ENCODE data around the gene NUTM2G.
"Not testable (repeated sequence)": the region's sequence is repeated elsewhere in the genome, so short reads cannot be mapped to it uniquely, and the experiment has no call there.

Gene NUTM2G

DNA sequence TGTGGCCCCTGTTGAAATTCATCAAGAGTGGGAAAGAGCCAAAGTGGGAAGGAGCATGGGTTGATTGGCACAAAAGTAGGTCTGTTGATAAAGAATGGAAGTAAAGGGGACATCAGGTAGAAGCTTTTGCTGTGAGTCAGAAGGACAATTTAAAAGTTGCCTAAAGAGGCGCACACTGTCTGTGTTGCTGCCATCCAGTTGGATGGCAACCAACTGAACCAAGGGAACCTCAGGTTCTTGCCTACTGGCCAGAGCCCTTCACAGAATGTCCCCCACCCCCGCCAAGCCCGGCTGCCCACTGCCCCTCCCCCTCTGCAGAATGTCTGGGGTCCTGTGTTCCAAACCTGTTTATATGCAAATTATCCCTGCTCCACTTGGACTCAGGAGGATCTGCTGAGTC, at the start of gene NUTM2G:
Gene NUTM2G (plus strand): TSS at position 301 of the 400 bp plus-strand sequence. CDS start 182 bp downstream, outside the sequence.
- not testable (repeated sequence) for H3K9me3 Mint-ChIP-seq; H3K27ac Mint-ChIP-seq; ATAC-seq; H3K4me1 Mint-ChIP-seq; H3K27me3 Mint-ChIP-seq; H3K4me3 Mint-ChIP-seq; DNase-seq; H3K36me3 Mint-ChIP-seq (ENCODE audit: low read depth)

DNA sequence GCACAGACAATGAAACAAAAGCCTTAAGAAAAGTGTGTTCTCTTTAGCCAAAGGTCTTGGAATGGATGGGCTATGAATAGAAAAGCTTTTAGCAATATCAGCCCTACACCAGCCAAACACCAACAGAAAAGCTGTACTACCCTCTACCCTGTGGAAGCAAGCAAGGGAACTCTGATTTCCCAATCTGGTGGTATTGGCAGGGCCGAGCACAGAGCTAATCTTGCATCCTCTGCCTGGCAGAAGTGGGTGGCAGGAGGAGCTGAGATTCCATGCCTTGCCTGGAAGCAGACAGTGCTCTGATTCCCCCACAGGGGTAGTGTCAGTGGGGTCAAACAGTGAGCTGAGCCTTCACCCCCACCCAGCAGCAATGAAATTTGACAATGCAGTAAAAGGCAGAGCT, 44.7 kb upstream of the NUTM2G start:
- Mint-ChIP-seq H3K36me3 (ENCODE audit: low read depth) (peaks cover 8% of the 10 kb centered on the region), H3K9me3 (peaks cover 15% of the 10 kb centered on the region), H3K27me3 (peaks cover 11% of the 10 kb centered on the region), H3K4me3 (no peak overlapping the region), H3K27ac (no peak overlapping the region), H3K4me1 (no peaks in the 10 kb centered on the region)
- ATAC-seq (no peak), DNase-seq (no peak)

GRCh38 chr9:96884443-96884842, 44.2 kb upstream of the NUTM2G start:
- H3K9me3 Mint-ChIP-seq: peaks cover 15% of the 10 kb centered on the region
- no peak for DNase-seq
- peaks cover 8% of the 10 kb centered on the region for H3K36me3 Mint-ChIP-seq (ENCODE audit: low read depth)
- no peak overlapping the region for H3K4me3 Mint-ChIP-seq
- peak; percentile 40 for ATAC-seq
- H3K27me3 Mint-ChIP-seq: peaks cover 6% of the 10 kb centered on the region
- H3K4me1 Mint-ChIP-seq: no peaks in the 10 kb centered on the region
- H3K27ac Mint-ChIP-seq: no peak overlapping the region

DNA sequence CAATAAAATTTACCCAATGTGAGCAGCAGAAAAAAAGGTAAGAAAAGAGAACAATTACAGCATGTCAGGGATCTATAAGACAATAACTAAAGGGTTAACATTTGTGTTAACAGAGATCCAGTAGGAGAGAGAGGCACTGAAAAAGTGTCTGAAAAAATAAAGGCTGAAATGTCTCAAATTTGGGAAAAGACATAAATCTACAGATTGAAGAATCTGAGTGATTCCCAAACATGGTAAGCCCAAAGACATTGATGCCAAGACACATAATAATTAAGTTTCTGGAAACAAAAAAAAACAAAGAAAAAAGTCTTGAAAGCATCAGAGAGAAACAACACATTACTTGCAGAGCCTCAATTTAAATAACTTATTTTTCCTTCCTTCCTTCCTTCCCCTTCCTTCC, 43.2 kb upstream of the NUTM2G start:
- peaks cover 15% of the 10 kb centered on the region for H3K9me3 Mint-ChIP-seq
- peaks cover 2% of the 10 kb centered on the region for H3K27me3 Mint-ChIP-seq
- ATAC-seq: no peak
- H3K27ac Mint-ChIP-seq: no peak overlapping the region
- no peak overlapping the region for H3K4me3 Mint-ChIP-seq
- DNase-seq: no peak
- no peaks in the 10 kb centered on the region for H3K4me1 Mint-ChIP-seq
- H3K36me3 Mint-ChIP-seq (ENCODE audit: low read depth): peaks cover 8% of the 10 kb centered on the region

DNA sequence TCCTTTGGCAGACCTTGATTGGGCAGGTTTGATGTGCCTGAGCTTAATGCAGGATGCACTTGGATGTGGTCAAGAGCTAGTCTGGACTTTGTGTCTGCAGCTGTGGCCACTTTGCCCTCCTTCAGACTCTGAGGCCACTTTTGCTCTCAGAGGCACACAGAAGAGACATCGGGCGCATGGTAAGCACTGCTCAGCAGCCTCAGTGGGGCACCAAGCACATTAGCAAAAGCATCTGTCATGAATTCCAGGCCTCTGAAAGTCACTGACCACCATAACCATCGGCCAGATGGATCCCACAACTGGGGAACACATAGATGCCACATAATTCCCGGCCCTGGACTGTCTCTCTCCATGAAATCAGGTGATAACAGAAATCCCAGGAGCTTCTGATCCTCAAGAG, 40.1 kb upstream of the NUTM2G start:
- no peaks in the 10 kb centered on the region for H3K4me1 Mint-ChIP-seq
- no peak overlapping the region for H3K4me3 Mint-ChIP-seq
- peaks cover 21% of the 10 kb centered on the region for H3K36me3 Mint-ChIP-seq (ENCODE audit: low read depth)
- H3K27me3 Mint-ChIP-seq: no peaks in the 10 kb centered on the region
- no peak overlapping the region for H3K27ac Mint-ChIP-seq
- DNase-seq: no peak
- H3K9me3 Mint-ChIP-seq: peaks cover 12% of the 10 kb centered on the region
- no peak for ATAC-seq

GRCh38 chr9:96892131-96892530, 36.5 kb upstream of the NUTM2G start:
- Mint-ChIP-seq H3K4me1 (no peaks in the 10 kb centered on the region), H3K36me3 (ENCODE audit: low read depth) (peaks cover 24% of the 10 kb centered on the region), H3K4me3 (no peak overlapping the region), H3K9me3 (peaks cover 8% of the 10 kb centered on the region), H3K27ac (no peak overlapping the region), H3K27me3 (no peaks in the 10 kb centered on the region)
- no peak for ATAC-seq
- no peak for DNase-seq

GRCh38 chr9:96900010-96900409, 28.6 kb upstream of the NUTM2G start:
- H3K27ac Mint-ChIP-seq: not testable (repeated sequence)

GRCh38 chr9:96904947-96905722, 23.5 kb upstream of the NUTM2G start:
- H3K4me3 Mint-ChIP-seq, H3K9me3 Mint-ChIP-seq, DNase-seq: not testable (repeated sequence)

More at GRCh38 chr9:96900010-96900409, 28.6 kb upstream of the NUTM2G start:
- H3K27me3 Mint-ChIP-seq; DNase-seq; H3K36me3 Mint-ChIP-seq (ENCODE audit: low read depth); H3K9me3 Mint-ChIP-seq; H3K4me3 Mint-ChIP-seq; ATAC-seq; H3K4me1 Mint-ChIP-seq: not testable (repeated sequence)

GRCh38 chr9:96908479-96908878, 20.2 kb upstream of the NUTM2G start:
- ATAC-seq; H3K9me3 Mint-ChIP-seq; H3K27ac Mint-ChIP-seq; DNase-seq; H3K4me3 Mint-ChIP-seq; H3K27me3 Mint-ChIP-seq; H3K4me1 Mint-ChIP-seq; H3K36me3 Mint-ChIP-seq (ENCODE audit: low read depth): not testable (repeated sequence)

More at GRCh38 chr9:96904947-96905722, 23.5 kb upstream of the NUTM2G start:
- not testable (repeated sequence) for H3K4me1 Mint-ChIP-seq; H3K27me3 Mint-ChIP-seq; H3K27ac Mint-ChIP-seq; ATAC-seq; H3K36me3 Mint-ChIP-seq (ENCODE audit: low read depth)

DNA sequence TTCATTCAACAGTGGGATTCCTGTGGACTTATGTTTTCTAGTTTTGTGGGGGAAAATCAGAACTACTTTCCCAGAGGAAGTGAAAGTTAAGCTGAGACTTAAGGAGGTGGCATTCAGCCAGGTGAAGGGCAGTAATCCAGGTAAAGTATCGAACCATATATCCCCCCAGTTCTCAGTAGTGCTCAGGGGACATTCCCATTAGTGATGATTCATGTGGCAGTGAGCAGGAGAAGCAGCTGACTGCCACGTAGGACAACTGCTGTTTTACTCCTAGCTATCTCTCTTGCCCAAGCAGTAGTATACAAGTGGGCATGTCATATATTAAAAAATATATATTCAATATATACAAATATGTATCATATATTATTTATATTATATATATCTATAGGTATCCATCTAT, 13.1 kb upstream of the NUTM2G start:
- not testable (repeated sequence) for H3K36me3 Mint-ChIP-seq (ENCODE audit: low read depth); H3K27me3 Mint-ChIP-seq; H3K9me3 Mint-ChIP-seq; H3K27ac Mint-ChIP-seq; H3K4me3 Mint-ChIP-seq; H3K4me1 Mint-ChIP-seq; ATAC-seq; DNase-seq

- not testable (repeated sequence) for H3K4me1 Mint-ChIP-seq; H3K36me3 Mint-ChIP-seq (ENCODE audit: low read depth); H3K27ac Mint-ChIP-seq; H3K27me3 Mint-ChIP-seq; DNase-seq; ATAC-seq; H3K4me3 Mint-ChIP-seq; H3K9me3 Mint-ChIP-seq
These were observed 12.1 kb upstream of the NUTM2G start for GRCh38 chr9:96916531-96916930.

DNA sequence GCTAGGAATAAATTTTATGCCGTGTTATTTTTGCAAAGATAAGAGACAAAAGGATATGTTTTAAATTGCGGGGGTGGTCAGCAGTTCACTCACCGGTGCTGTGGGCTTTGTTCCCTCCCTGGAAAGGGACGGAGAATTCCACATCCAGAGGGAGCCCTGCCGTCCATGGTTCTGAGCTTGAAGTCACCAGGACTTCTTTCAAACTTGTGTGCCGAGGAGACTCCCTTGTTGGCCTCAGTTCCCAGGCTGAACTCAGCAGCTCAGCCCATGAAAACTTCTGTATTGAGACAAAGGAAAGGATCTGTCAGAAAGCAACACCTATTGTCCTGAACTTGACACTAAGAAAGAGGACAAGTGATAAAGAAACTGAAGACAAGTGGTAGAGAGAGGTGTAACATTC, 10.1 kb upstream of the NUTM2G start:
- not testable (repeated sequence) for H3K36me3 Mint-ChIP-seq (ENCODE audit: low read depth); H3K9me3 Mint-ChIP-seq; H3K4me3 Mint-ChIP-seq; H3K27ac Mint-ChIP-seq; DNase-seq; H3K27me3 Mint-ChIP-seq; ATAC-seq; H3K4me1 Mint-ChIP-seq

- H3K9me3 Mint-ChIP-seq; H3K4me3 Mint-ChIP-seq; ATAC-seq; H3K4me1 Mint-ChIP-seq; H3K36me3 Mint-ChIP-seq (ENCODE audit: low read depth); H3K27me3 Mint-ChIP-seq; DNase-seq; H3K27ac Mint-ChIP-seq: not testable (repeated sequence)
These were observed 7.8 kb upstream of the NUTM2G start for GRCh38 chr9:96920803-96921202.

DNA sequence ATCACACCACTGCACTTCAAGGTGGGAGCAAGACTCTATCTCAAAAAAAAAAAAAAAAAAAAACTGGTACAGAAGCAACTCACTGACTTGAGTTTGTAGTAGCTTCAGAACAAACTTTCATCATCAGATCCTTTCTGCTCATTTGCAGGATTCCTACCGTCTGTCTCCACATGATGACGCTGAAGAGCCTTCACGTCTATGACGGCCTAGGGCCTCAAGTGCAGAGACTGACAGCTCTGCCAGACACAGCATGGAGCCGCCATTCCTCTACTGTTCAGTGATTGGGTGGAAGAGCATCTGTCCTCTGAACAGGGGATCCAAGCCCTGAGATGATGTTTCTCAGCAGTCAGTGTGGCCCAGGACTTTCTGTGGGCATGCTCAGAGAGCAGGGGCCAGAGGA, 3.1 kb upstream of the NUTM2G start:
- not testable (repeated sequence) for H3K27me3 Mint-ChIP-seq; H3K9me3 Mint-ChIP-seq; H3K36me3 Mint-ChIP-seq (ENCODE audit: low read depth); H3K4me3 Mint-ChIP-seq; DNase-seq; H3K27ac Mint-ChIP-seq; H3K4me1 Mint-ChIP-seq; ATAC-seq

DNA sequence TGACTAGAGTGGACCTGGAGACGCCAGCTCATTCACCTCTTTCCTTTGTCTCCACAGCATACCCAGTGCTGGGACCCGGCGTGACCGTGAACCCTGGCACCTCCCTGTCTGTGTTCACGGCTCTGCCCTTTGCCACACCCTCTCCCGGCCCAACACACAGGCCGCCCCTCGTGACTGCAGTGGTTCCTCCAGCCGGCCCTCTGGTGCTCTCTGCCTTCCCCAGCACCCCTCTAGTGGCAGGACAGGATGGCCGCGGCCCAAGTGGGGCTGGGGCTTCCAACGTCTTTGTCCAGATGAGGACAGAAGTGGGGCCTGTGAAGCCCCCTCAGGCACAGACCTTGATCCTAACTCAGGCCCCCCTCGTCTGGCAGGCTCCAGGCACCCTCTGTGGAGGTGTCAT, 3.0 kb downstream of the NUTM2G start:
- not testable (repeated sequence) for H3K9me3 Mint-ChIP-seq

GRCh38 chr9:96934097-96934496, 5.5 kb downstream of the NUTM2G start:
- DNase-seq; ATAC-seq; H3K4me1 Mint-ChIP-seq; H3K36me3 Mint-ChIP-seq (ENCODE audit: low read depth); H3K27me3 Mint-ChIP-seq; H3K9me3 Mint-ChIP-seq; H3K4me3 Mint-ChIP-seq; H3K27ac Mint-ChIP-seq: not testable (repeated sequence)

More for the DNA sequence above, 3.0 kb downstream of the NUTM2G start:
- not testable (repeated sequence) for ATAC-seq; H3K27me3 Mint-ChIP-seq; H3K36me3 Mint-ChIP-seq (ENCODE audit: low read depth); H3K27ac Mint-ChIP-seq; DNase-seq; H3K4me3 Mint-ChIP-seq; H3K4me1 Mint-ChIP-seq

All from activated naive CD8-positive, alpha-beta T cell treated with anti-CD3 and anti-CD28 coated beads, Interleukin-2, amount 50 U/mL, for 24 hours (primary cell).